CD14-positive monocyte (primary cell): Measurements from ENCODE around the gene TNIK. TPM values are rescaled to one million over a fixed set of nuclear protein-coding genes. Genes with fewer than 3 reads are reported as not detected.

Source experiments
- DNase-seq, 3 donors: peaks; one replicate each; pipeline ENCODE4 v3.0.0-alpha.2; 2011 to 2022
- H2AFZ ChIP-seq: 2 replicates; pipeline ENCODE4 v1.6.0; 2012; ENCODE audit warnings: mild to moderate bottlenecking, low read depth, low read length, inconsistent platforms; ENCODE audit not compliant: insufficient read depth, poor library complexity, severe bottlenecking
- H3K27ac ChIP-seq, 2 donors: 1 replicate in 1 of 2; 2 replicates in 1 of 2; pipeline ENCODE4 v1.5.1; 2012 to 2013; ENCODE audit warnings: low read length in 2 of 2, control low read depth in 1 of 2, inconsistent platforms in 1 of 2, low read depth in 1 of 2, mild to moderate bottlenecking in 1 of 2
- H3K27me3 ChIP-seq, 2 donors: one replicate each; pipeline versions ENCODE4 v1.6.0 to v1.6.1; 2011 to 2013; ENCODE audit warnings: low read length in 2 of 2; ENCODE audit not compliant: control insufficient read depth in 2 of 2, insufficient read depth in 2 of 2
- H3K36me3 ChIP-seq, 2 donors: replicated peaks in 1 of 2; 1 replicate in 1 of 2; 2 replicates in 1 of 2; pipeline versions ENCODE4 v1.5.1 to v1.6.1; 2012 to 2013; ENCODE audit warnings: low read length in 2 of 2, control low read depth in 1 of 2, inconsistent platforms in 1 of 2, mild to moderate bottlenecking in 1 of 2; ENCODE audit not compliant: insufficient read depth in 2 of 2, control insufficient read depth in 1 of 2
- H3K4me1 ChIP-seq, 2 donors: 1 replicate in 1 of 2; 2 replicates in 1 of 2; pipeline versions ENCODE4 v1.5.1 to v1.6.1; 2012 to 2013; ENCODE audit warnings: low read length in 2 of 2, control low read depth in 1 of 2, inconsistent platforms in 1 of 2, mild to moderate bottlenecking in 1 of 2, moderate library complexity in 1 of 2; ENCODE audit not compliant: insufficient read depth in 2 of 2, control insufficient read depth in 1 of 2
- H3K4me2 ChIP-seq: replicated peaks from 2 replicates; pipeline ENCODE3; 2012; ENCODE audit warnings: low read length, moderate library complexity, mild to moderate bottlenecking; ENCODE audit not compliant: poor library complexity, severe bottlenecking; ENCODE audit errors: extremely low read depth
- H3K4me3 ChIP-seq, 3 experiments: fragments of 200-600 bp in 1 of 3; sonication (generic) in 1 of 3; replicated peaks in 1 of 3; 1 replicate in 2 of 3; 2 replicates in 1 of 3; pipeline ENCODE4 v1.5.1; 2011 to 2013; ENCODE audit warnings: low read length in 3 of 3, mild to moderate bottlenecking in 3 of 3, control low read depth in 2 of 3, low read depth in 2 of 3, inconsistent platforms in 1 of 3, moderate library complexity in 1 of 3
- H3K79me2 ChIP-seq: 2 replicates; pipeline ENCODE4 v1.6.0; 2012; ENCODE audit warnings: mild to moderate bottlenecking, control low read depth, inconsistent platforms, low read length, moderate library complexity; ENCODE audit not compliant: insufficient read depth
- H3K9ac ChIP-seq: 2 replicates; pipeline ENCODE4 v1.6.0; 2017; ENCODE audit warnings: low read length, mild to moderate bottlenecking; ENCODE audit not compliant: insufficient read depth, poor library complexity, severe bottlenecking
- H3K9me3 ChIP-seq, 2 donors: replicated peaks in 1 of 2; 1 replicate in 1 of 2; 2 replicates in 1 of 2; pipeline versions ENCODE4 v1.5.1 to v1.6.1; 2012 to 2013; ENCODE audit warnings: low read length in 2 of 2, control low read depth in 1 of 2; ENCODE audit not compliant: control insufficient read depth in 1 of 2, insufficient read depth in 1 of 2
- H4K20me1 ChIP-seq: 2 replicates; pipeline ENCODE4 v1.6.0; 2012; ENCODE audit warnings: mild to moderate bottlenecking, low read length, control low read depth, moderate library complexity; ENCODE audit not compliant: insufficient read depth
- H3K27ac Mint-ChIP-seq, 7 donors: one replicate each; pipeline ENCODE4 v1.8.0; 2020; ENCODE audit warnings: mild to moderate bottlenecking in 7 of 7, mixed read lengths in 7 of 7, moderate library complexity in 6 of 7, inconsistent platforms in 2 of 7
- H3K27me3 Mint-ChIP-seq, 3 donors: one replicate each; pipeline ENCODE4 v1.8.0; 2021 to 2022; ENCODE audit warnings: low read depth in 3 of 3, mild to moderate bottlenecking in 3 of 3, mixed read lengths in 3 of 3, moderate library complexity in 3 of 3, inconsistent platforms in 1 of 3
- H3K36me3 Mint-ChIP-seq, 2 donors: one replicate each; pipeline ENCODE4 v1.8.0; 2020; ENCODE audit warnings: mixed read lengths in 2 of 2, inconsistent platforms in 1 of 2, mild to moderate bottlenecking in 1 of 2
- H3K4me1 Mint-ChIP-seq: one replicate; pipeline ENCODE4 v1.8.0; 2020; ENCODE audit warnings: mild to moderate bottlenecking, mixed read lengths
- H3K4me3 Mint-ChIP-seq, 2 donors: one replicate each; pipeline ENCODE4 v1.8.0; 2020; ENCODE audit warnings: mild to moderate bottlenecking in 2 of 2, mixed read lengths in 2 of 2, moderate library complexity in 1 of 2
- H3K9me3 Mint-ChIP-seq, 7 donors: one replicate each; pipeline ENCODE4 v1.8.0; 2020 to 2022; ENCODE audit warnings: mixed read lengths in 7 of 7, mild to moderate bottlenecking in 6 of 7, moderate library complexity in 6 of 7, inconsistent platforms in 2 of 7
- CTCF ChIP-seq: fragments of 200-600 bp; IDR thresholded peaks from one replicate; pipeline ENCODE4 v1.8.0; 2022; ENCODE audit warnings: antibody characterized with exemption, mild to moderate bottlenecking
- WGBS: methylation state at CpG from one replicate; pipeline ENCODE4 v1.1.5; 2013; ENCODE audit warnings: missing lambda C conversion rate; ENCODE audit not compliant: insufficient coverage; 5-methylcytosine and 5-hydroxymethylcytosine counted together
- intact Hi-C, 2 donors: fragments of 100-400 bp; cut with micrococcal nuclease; formaldehyde crosslinking; loops; one replicate each; pipeline versions ENCODE4 v1.15.0 to v1.15.1; 2023
- polyA plus RNA-seq, 3 donors: library from polyadenylated mRNA; depleted of rRNA in 1 of 3; unstranded in 2 of 3; stranded (reverse) in 1 of 3; fragments of 300-500 nt in 2 of 3; fragments of >200 nt in 1 of 3; fragmentation: Illumina TruSeq in 2 of 3; gene quantifications; 1 replicate in 2 of 3; 2 replicates in 1 of 3; pipeline ENCODE4 v1.2.3, GENCODE V29; 2012 to 2021

The TNIK gene
- polyA plus RNA-seq, 3 donors = 0.36 to 1.8 (median 0.75) TPM

GRCh38 chr3:171193693-171194092 is 266.5 kb downstream of the TNIK start:
- H3K9me3 Mint-ChIP-seq = peaks cover 0 to 5% (median 2%) of the 10 kb centered on the region in 7 donors
- no peaks in the 10 kb centered on the region for H3K9me3 ChIP-seq
- no peak overlapping the region for H3K4me2 ChIP-seq
- intact Hi-C loops = no loop called here
- H3K27me3 Mint-ChIP-seq = peaks cover 0 to 2% (median 0%) of the 10 kb centered on the region in 3 donors
- no peak overlapping the region for H3K27ac Mint-ChIP-seq
- H3K79me2 ChIP-seq = no peaks in the 10 kb centered on the region
- no CpG with 5 or more reads among the region's 1 CpG for WGBS
- no peaks in the 10 kb centered on the region for H3K27me3 ChIP-seq
- H3K36me3 ChIP-seq = no peaks in the 10 kb centered on the region
- H3K9ac ChIP-seq = no peak overlapping the region
- no peak for TF ChIP-seq CTCF
- no peaks in the 10 kb centered on the region for H4K20me1 ChIP-seq
- H3K4me1 Mint-ChIP-seq = peaks cover 5% of the 10 kb centered on the region
- H3K4me1 ChIP-seq = no peaks in the 10 kb centered on the region
- H3K4me3 Mint-ChIP-seq = no peak overlapping the region
- no peak for DNase-seq
- no peak overlapping the region for H3K4me3 ChIP-seq
- H3K36me3 Mint-ChIP-seq = peaks cover 0 to 2% of the 10 kb centered on the region in 2 donors
- H3K27ac ChIP-seq = no peak overlapping the region
- H2AFZ ChIP-seq = no peak overlapping the region

DNA sequence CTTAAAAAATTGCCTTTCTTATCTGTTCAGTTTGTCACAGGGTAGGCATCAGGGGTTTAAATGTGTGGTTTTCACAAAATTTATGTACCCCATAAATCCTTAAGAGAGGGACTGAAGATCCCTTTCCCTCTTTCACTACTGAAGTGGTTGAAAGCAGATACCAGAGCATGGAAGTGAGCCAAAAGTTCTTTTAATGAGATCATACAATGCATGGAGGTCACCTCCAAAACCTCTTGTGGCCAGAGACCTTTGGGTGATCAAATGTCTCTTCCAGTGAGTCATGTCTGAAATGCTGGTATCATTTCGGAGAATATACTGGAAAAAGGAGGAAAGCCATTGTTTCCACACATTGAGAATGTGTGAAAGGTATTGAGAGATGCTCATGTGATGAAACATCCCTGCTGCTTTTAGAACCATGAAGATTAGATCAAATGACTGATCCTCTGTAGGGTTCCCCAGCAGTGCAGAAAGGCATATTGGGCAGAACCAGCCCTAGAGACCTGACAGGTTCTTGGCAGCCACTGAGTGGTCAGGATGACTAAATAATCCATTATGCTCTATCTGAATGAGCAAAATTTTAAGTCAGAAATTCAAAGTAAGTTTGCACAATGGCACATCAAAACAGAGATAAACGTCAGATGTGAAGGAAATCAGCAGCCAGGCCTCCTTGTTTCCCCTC is 267.9 kb downstream of the TNIK start:
- Histone ChIP-seq H3K9me3 (no peaks in the 10 kb centered on the region), H3K4me3 (no peak overlapping the region), H4K20me1 (no peaks in the 10 kb centered on the region), H3K4me2 (no peak overlapping the region), H2AFZ (no peak overlapping the region), H3K4me1 (no peaks in the 10 kb centered on the region), H3K27me3 (no peaks in the 10 kb centered on the region), H3K9ac (no peak overlapping the region), H3K27ac (no peak overlapping the region), H3K36me3 (no peaks in the 10 kb centered on the region), H3K79me2 (no peaks in the 10 kb centered on the region)
- DNase-seq = no peak
- intact Hi-C loops = no loop called here
- no peaks in the 10 kb centered on the region for H3K4me1 Mint-ChIP-seq
- peaks cover 0 to 3% (median 0%) of the 10 kb centered on the region in 7 donors for H3K9me3 Mint-ChIP-seq
- H3K36me3 Mint-ChIP-seq = peaks cover 0 to 2% of the 10 kb centered on the region in 2 donors
- 100% methylated on average over 1 of the region's 2 CpGs for WGBS
- no peak overlapping the region for H3K4me3 Mint-ChIP-seq
- H3K27ac Mint-ChIP-seq = no peak overlapping the region
- H3K27me3 Mint-ChIP-seq = no peaks in the 10 kb centered on the region
- no peak for TF ChIP-seq CTCF
